HCT116 (cell line): ENCODE measurements around the gene PARP6. TPM values are rescaled to one million over a fixed set of nuclear protein-coding genes. Genes with fewer than 3 reads are reported as not detected.
A peak's percentile ranks its signal among the peaks of the same experiment; 100 is the strongest.

Source experiments
- ATAC-seq: fragments of 200-7000 bp; cut with Tn5 transposase; 2 replicates; pipeline ENCODE4 v1.9.1; 2020; ENCODE audit warnings: mild to moderate bottlenecking, moderate library complexity
- BruUV-seq: library from RNA; stranded (reverse); fragments of 400-500 nt; replicated peaks from 2 replicates; lab custom pipeline; 2021; lab: Mats Ljungman, UMichigan
- CTCF ChIA-PET: fragments of 300-600 bp; sonication (Branson Sonifier 250); formaldehyde crosslinking; loops from one replicate; lab custom pipeline; 2021; ENCODE audit warnings: antibody characterized with exemption; lab: Charles Lee
- POLR2A ChIA-PET: fragments of 300-600, 350-600 bp; sonication (Branson Sonifier 250); formaldehyde crosslinking; loops from one replicate; lab custom pipeline; 2021; ENCODE audit warnings: antibody characterized with exemption; lab: Charles Lee
- RAD21 ChIA-PET, 2 experiments: fragments of 300-600 bp; sonication (Branson Sonifier 250); formaldehyde crosslinking; loops; one replicate each; lab custom pipeline; 2023; ENCODE audit warnings: low total read pairs in 2 of 2; ENCODE audit not compliant: uncharacterized antibody in 2 of 2, unreplicated experiment in 2 of 2, low non-redundant PET in 1 of 2; lab: Charles Lee
- DNase-seq: peaks from one replicate; pipeline ENCODE4 v3.0.0-alpha.2; 2010; ENCODE audit warnings: low read depth, low spot score
- H2AFZ ChIP-seq: fragments of 200-600 bp; shearing (Covaris generic), sonication (generic); 2 replicates; pipeline ENCODE4 v1.6.1; 2017; ENCODE audit warnings: low read depth, mixed run types, mixed read lengths, antibody characterized with exemption, low read length; ENCODE audit not compliant: poor library complexity, severe bottlenecking
- H3K27ac ChIP-seq: 2 replicates; pipeline ENCODE4 v1.5.1; 2012; ENCODE audit warnings: low read depth, low read length
- H3K27me3 ChIP-seq: fragments of 200-600 bp; sonication (generic); 2 replicates; pipeline ENCODE4 v1.6.1; 2016; ENCODE audit warnings: mixed run types, low read length, mixed read lengths; ENCODE audit not compliant: insufficient read depth
- H3K36me3 ChIP-seq, 2 experiments: fragments of 200-500 bp in 1 of 2; fragments of 200-600 bp in 1 of 2; sonication (Bioruptor generic) in 1 of 2; sonication (generic) in 1 of 2; 2 replicates each; pipeline versions ENCODE4 v1.5.1 to v1.6.1; 2014 to 2016; ENCODE audit warnings: low read length in 2 of 2, inconsistent platforms in 1 of 2, mixed read lengths in 1 of 2, mixed run types in 1 of 2; ENCODE audit not compliant: insufficient read depth in 2 of 2, control insufficient read depth in 1 of 2
- H3K4me1 ChIP-seq, 2 experiments: fragments of 200-600 bp in 1 of 2; sonication (generic) in 1 of 2; 2 replicates each; pipeline versions ENCODE4 v1.5.1 to v1.6.1; 2012 to 2017; ENCODE audit warnings: low read length in 2 of 2, inconsistent platforms in 1 of 2, mild to moderate bottlenecking in 1 of 2, mixed read lengths in 1 of 2, mixed run types in 1 of 2, moderate library complexity in 1 of 2; ENCODE audit not compliant: insufficient read depth in 2 of 2, control insufficient read depth in 1 of 2
- H3K4me2 ChIP-seq: fragments of 200-600 bp; sonication (generic); 2 replicates; pipeline ENCODE4 v1.6.1; 2017; ENCODE audit warnings: mixed run types, low read length, mixed read lengths
- H3K4me3 ChIP-seq, 2 experiments: fragments of 200-600 bp in 1 of 2; sonication (generic) in 1 of 2; replicated peaks in 1 of 2; 2 replicates each; pipeline ENCODE4 v1.5.1; 2011 to 2016; ENCODE audit warnings: low read length in 2 of 2, control low read depth in 1 of 2, low read depth in 1 of 2, mild to moderate bottlenecking in 1 of 2, mixed read lengths in 1 of 2, mixed run types in 1 of 2
- H3K79me2 ChIP-seq: fragments of 200-600 bp; sonication (generic); 2 replicates; pipeline ENCODE4 v1.6.1; 2017; ENCODE audit warnings: mild to moderate bottlenecking, mixed run types, low read length, moderate library complexity, mixed read lengths; ENCODE audit not compliant: insufficient read depth
- H3K9ac ChIP-seq: fragments of 200-600 bp; sonication (generic); 2 replicates; pipeline ENCODE4 v1.6.1; 2016; ENCODE audit warnings: low read length, mixed read lengths
- H3K9me2 ChIP-seq: fragments of 200-600 bp; sonication (generic), shearing (Covaris generic); 2 replicates; pipeline ENCODE4 v1.6.1; 2017; ENCODE audit warnings: mixed run types, mild to moderate bottlenecking, moderate library complexity; ENCODE audit not compliant: insufficient read depth
- H3K9me3 ChIP-seq, 2 experiments: fragments of 200-500 bp in 1 of 2; fragments of 200-600 bp in 1 of 2; sonication (Bioruptor generic) in 1 of 2; sonication (generic) in 1 of 2; 2 replicates each; pipeline ENCODE4 v1.6.1; 2014 to 2017; ENCODE audit warnings: low read length in 2 of 2, mixed read lengths in 2 of 2, inconsistent platforms in 1 of 2, low read depth in 1 of 2, mild to moderate bottlenecking in 1 of 2, mixed run types in 1 of 2, moderate library complexity in 1 of 2; ENCODE audit not compliant: control insufficient read depth in 1 of 2, insufficient read depth in 1 of 2
- H4K20me1 ChIP-seq: fragments of 200-600 bp; sonication (generic), shearing (Covaris generic); 2 replicates; pipeline ENCODE4 v1.6.1; 2017; ENCODE audit warnings: mixed run types, mild to moderate bottlenecking, moderate library complexity; ENCODE audit not compliant: insufficient read depth
- CBX3 ChIP-seq: IDR thresholded peaks from 2 replicates; pipeline ENCODE4 v1.6.1; 2012; ENCODE audit warnings: low read depth
- EGR1 ChIP-seq: IDR thresholded peaks from 2 replicates; pipeline ENCODE4 v1.6.1; 2012; ENCODE audit warnings: low read depth
- ELF1 ChIP-seq: IDR thresholded peaks from 2 replicates; pipeline ENCODE4 v1.6.1; 2012; ENCODE audit warnings: low read depth, borderline replicate concordance
- EZH2 ChIP-seq: fragments of 200-600 bp; sonication (generic); IDR thresholded peaks from 2 replicates; pipeline ENCODE4 v1.6.1; 2017; ENCODE audit warnings: antibody characterized with exemption, mixed run types
- JUND ChIP-seq: IDR thresholded peaks from 2 replicates; pipeline ENCODE4 v1.6.1; 2012
- POLR2AphosphoS5 ChIP-seq: IDR thresholded peaks from 2 replicates; pipeline ENCODE4 v1.6.1; 2011; ENCODE audit warnings: mild to moderate bottlenecking, low read depth, low read length, moderate library complexity
- SRF ChIP-seq: IDR thresholded peaks from 2 replicates; pipeline ENCODE4 v1.6.1; 2012; ENCODE audit warnings: low read depth
- ZFX ChIP-seq: fragments of 450-650 bp; IDR thresholded peaks from 2 replicates; pipeline ENCODE4 v1.6.1; 2017
- ZNF274 ChIP-seq: fragments of 200-500 bp; sonication (Bioruptor generic); IDR thresholded peaks from 2 replicates; pipeline ENCODE4 v1.6.1; 2014; ENCODE audit warnings: mild to moderate bottlenecking, low read depth, low read length, inconsistent platforms
- intact Hi-C: fragments of 100-400 bp; cut with micrococcal nuclease; formaldehyde crosslinking; loops from 2 replicates; pipeline ENCODE4 v1.10.0; 2022
- total RNA-seq: library from RNA; stranded (reverse); gene quantifications from one replicate; pipeline ENCODE4 v1.2.1, GENCODE V29; 2021; ENCODE audit not compliant: unreplicated experiment
- TF ChIP-seq, protein P1 (sequence below): IDR thresholded peaks from 2 replicates; pipeline ENCODE4 v1.6.1; 2011; ENCODE audit warnings: mild to moderate bottlenecking, low read length, moderate library complexity; ENCODE audit not compliant: insufficient replicate concordance; ENCODE audit errors: extremely low read depth
- TF ChIP-seq, protein P2 (sequence below): IDR thresholded peaks from 2 replicates; pipeline ENCODE4 v1.6.1; 2012
- TF ChIP-seq, protein P3 (sequence below): IDR thresholded peaks from 2 replicates; pipeline ENCODE4 v1.6.1; 2012; ENCODE audit warnings: low read depth
- TF ChIP-seq, protein P4 (sequence below): IDR thresholded peaks from 2 replicates; pipeline ENCODE4 v1.6.1; 2012

PARP6 gene
- total RNA-seq, 1 experiment from 2014 or later, result 67.9 TPM

DNA sequence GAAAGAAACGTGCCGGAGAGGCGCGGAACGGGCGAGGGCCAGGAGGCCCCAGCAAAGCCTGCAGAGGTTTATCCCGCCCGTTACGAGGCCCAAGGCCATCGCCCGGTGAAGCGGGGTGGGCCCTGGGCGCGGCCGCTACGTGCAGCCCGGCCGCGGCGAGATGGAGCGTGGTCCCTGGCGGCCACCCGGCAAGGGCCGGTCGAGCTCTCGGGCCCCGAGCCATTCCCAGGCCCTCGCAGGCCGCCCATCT, 42.5 kb downstream of the PARP6 start:
- ATAC-seq (no peak), DNase-seq (no peak)
- H2AFZ ChIP-seq, result no peak overlapping the region
- H3K4me1 ChIP-seq, result peaks cover 47 to 61% of the 10 kb centered on the region in 2 experiments
- POLR2A ChIA-PET, result interaction anchor here (0.7 to 1.5 kb wide), 5 partner anchors 9 to 1944 kb away, joined by 3 to 7 read pairs (median 4); no protein-coding TSS in a partner anchor
- peak overlapping the region; percentile 94 for H3K9ac ChIP-seq
- H3K9me3 ChIP-seq, result no peaks in the 10 kb centered on the region
- H3K4me2 ChIP-seq, result peak overlapping the region; percentile 99
- BruUV-seq, result no TSS peak
- no peaks in the 10 kb centered on the region for H3K9me2 ChIP-seq
- peak overlapping the region; percentile 82 to 94 for H3K4me3 ChIP-seq
- peak overlapping the region; percentile 92 for H3K27ac ChIP-seq
- CTCF ChIA-PET, result no interaction called here
- H4K20me1 ChIP-seq, result peaks cover 32% of the 10 kb centered on the region; the same call in 1 of the 2 replicates
- TF ChIP-seq CBX3, result no peak
- TF ChIP-seq ZFX, result peak; percentile 79
- TF ChIP-seq POLR2AphosphoS5, result no peak
- TF ChIP-seq SRF, result no peak
- H3K36me3 ChIP-seq, result peaks cover 0 to 20% of the 10 kb centered on the region in 2 experiments; a peak in 3 of 4 replicates
- RAD21 ChIA-PET, result no interaction called here
- intact Hi-C loops, result loop anchor here (10.0 kb wide), 2 partner anchors 245 to 935 kb away; partner anchors contain the start of gene ARIH1
- H3K27me3 ChIP-seq, result no peaks in the 10 kb centered on the region
- H3K79me2 ChIP-seq, result peaks cover 71% of the 10 kb centered on the region

DNA sequence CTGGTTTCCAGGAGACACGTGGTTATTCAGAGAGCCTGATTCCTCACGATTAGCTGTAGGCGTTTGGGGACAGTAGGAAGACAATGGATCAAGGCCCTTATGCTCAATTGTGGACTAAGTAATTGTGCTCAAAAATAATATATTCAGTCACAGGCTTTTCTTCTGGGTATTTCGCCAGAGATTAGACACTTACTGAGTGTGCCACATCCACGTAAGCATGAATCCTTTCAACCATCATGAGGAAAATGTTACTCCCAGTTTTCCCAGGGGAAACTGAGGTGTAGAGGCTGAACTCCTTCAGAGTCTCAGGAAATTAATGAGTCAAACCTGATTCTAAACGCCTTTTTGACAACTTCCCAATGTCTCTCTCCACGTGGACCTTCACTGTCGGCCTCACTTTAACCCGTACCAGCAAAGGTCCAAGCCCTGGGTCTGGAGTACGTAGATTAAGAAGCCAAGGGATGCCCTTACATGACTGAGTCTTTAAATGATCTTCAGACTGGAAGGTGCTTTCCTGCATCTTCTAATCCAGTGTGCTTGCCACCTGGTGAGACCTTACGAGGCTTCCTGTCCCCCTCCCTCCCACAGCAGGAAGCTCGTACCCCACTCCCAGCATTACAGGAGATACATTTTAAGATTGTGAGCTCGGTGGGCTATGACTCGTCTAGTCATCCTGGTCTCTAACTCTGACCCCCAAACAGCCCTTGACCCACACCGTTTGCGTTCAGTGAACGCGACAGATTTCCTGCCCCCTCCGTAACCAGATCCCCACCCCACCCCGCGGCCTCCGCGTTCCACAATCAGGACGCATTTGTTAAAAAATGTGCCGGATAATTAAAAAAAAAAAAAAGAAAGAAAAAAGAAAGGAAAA, 43.0 kb downstream of the PARP6 start:
- H3K9me3 ChIP-seq, result no peaks in the 10 kb centered on the region
- peaks cover 47 to 62% of the 10 kb centered on the region in 2 experiments for H3K4me1 ChIP-seq
- peaks cover 33% of the 10 kb centered on the region; the same call in 1 of the 2 replicates for H4K20me1 ChIP-seq
- H2AFZ ChIP-seq, result no peak overlapping the region
- ChIA-PET RAD21 (no interaction called here), CTCF (no interaction called here), POLR2A (interaction anchor here (0.7 to 3.8 kb wide), 4 partner anchors 9 to 1945 kb away, joined by 3 to 48 read pairs (median 4); no protein-coding TSS in a partner anchor)
- H3K9ac ChIP-seq, result peak overlapping the region; percentile 94
- no peaks in the 10 kb centered on the region for H3K9me2 ChIP-seq
- no peaks in the 10 kb centered on the region for H3K27me3 ChIP-seq
- BruUV-seq, result TSS peak; percentile 42
- peak overlapping the region; percentile 92 for H3K27ac ChIP-seq
- DNase-seq, result no peak
- no peak for ATAC-seq
- H3K36me3 ChIP-seq, result peaks cover 1 to 23% of the 10 kb centered on the region in 2 experiments; a peak in 3 of 4 replicates
- H3K4me2 ChIP-seq, result peak overlapping the region; percentile 99
- intact Hi-C loops, result loop anchor here (10.0 kb wide), 1 partner anchor 935 kb away; no protein-coding TSS in a partner anchor
- H3K4me3 ChIP-seq, result peak overlapping the region; percentile 82 to 94
- peaks cover 77% of the 10 kb centered on the region for H3K79me2 ChIP-seq
- TF ChIP-seq ELF1, result no peak
- no peak for TF ChIP-seq CBX3
- no peak for TF ChIP-seq JUND
- TF ChIP-seq, protein P1, sequence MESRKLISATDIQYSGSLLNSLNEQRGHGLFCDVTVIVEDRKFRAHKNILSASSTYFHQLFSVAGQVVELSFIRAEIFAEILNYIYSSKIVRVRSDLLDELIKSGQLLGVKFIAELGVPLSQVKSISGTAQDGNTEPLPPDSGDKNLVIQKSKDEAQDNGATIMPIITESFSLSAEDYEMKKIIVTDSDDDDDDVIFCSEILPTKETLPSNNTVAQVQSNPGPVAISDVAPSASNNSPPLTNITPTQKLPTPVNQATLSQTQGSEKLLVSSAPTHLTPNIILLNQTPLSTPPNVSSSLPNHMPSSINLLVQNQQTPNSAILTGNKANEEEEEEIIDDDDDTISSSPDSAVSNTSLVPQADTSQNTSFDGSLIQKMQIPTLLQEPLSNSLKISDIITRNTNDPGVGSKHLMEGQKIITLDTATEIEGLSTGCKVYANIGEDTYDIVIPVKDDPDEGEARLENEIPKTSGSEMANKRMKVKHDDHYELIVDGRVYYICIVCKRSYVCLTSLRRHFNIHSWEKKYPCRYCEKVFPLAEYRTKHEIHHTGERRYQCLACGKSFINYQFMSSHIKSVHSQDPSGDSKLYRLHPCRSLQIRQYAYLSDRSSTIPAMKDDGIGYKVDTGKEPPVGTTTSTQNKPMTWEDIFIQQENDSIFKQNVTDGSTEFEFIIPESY, result no peak
- TF ChIP-seq EZH2, result no peak
- TF ChIP-seq, protein P2, sequence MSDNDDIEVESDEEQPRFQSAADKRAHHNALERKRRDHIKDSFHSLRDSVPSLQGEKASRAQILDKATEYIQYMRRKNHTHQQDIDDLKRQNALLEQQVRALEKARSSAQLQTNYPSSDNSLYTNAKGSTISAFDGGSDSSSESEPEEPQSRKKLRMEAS, result no peak
- no peak for TF ChIP-seq ZNF274
- TF ChIP-seq, protein P3, sequence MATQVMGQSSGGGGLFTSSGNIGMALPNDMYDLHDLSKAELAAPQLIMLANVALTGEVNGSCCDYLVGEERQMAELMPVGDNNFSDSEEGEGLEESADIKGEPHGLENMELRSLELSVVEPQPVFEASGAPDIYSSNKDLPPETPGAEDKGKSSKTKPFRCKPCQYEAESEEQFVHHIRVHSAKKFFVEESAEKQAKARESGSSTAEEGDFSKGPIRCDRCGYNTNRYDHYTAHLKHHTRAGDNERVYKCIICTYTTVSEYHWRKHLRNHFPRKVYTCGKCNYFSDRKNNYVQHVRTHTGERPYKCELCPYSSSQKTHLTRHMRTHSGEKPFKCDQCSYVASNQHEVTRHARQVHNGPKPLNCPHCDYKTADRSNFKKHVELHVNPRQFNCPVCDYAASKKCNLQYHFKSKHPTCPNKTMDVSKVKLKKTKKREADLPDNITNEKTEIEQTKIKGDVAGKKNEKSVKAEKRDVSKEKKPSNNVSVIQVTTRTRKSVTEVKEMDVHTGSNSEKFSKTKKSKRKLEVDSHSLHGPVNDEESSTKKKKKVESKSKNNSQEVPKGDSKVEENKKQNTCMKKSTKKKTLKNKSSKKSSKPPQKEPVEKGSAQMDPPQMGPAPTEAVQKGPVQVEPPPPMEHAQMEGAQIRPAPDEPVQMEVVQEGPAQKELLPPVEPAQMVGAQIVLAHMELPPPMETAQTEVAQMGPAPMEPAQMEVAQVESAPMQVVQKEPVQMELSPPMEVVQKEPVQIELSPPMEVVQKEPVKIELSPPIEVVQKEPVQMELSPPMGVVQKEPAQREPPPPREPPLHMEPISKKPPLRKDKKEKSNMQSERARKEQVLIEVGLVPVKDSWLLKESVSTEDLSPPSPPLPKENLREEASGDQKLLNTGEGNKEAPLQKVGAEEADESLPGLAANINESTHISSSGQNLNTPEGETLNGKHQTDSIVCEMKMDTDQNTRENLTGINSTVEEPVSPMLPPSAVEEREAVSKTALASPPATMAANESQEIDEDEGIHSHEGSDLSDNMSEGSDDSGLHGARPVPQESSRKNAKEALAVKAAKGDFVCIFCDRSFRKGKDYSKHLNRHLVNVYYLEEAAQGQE, result no peak
- no peak for TF ChIP-seq EGR1
- TF ChIP-seq, protein P4, sequence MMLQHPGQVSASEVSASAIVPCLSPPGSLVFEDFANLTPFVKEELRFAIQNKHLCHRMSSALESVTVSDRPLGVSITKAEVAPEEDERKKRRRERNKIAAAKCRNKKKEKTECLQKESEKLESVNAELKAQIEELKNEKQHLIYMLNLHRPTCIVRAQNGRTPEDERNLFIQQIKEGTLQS, result no peak
